SK-N-SH treated with all-trans-retinoic acid at 6 μM for 48 hours (cell line): ENCODE measurements around the gene LYPD6B.

Source experiments
- ATAC-seq: fragments of 200-7000 bp; cut with Tn5 transposase; 3 replicates; pipeline ENCODE4 v1.9.1; 2020; ENCODE audit warnings: mild to moderate bottlenecking, moderate library complexity
- ARNTL ChIP-seq: fragments of 450-650 bp; formaldehyde crosslinking; IDR thresholded peaks from 2 replicates; pipeline ENCODE4 v1.5.0; 2020; ENCODE audit warnings: low read depth, mild to moderate bottlenecking, moderate library complexity, borderline replicate concordance
- CSDC2 ChIP-seq: fragments of 250-450 bp; sonication (Bioruptor Pico); IDR thresholded peaks from 2 replicates; pipeline ENCODE4 v1.5.0; 2020; ENCODE audit warnings: mild to moderate bottlenecking, moderate library complexity
- ESRRG ChIP-seq: fragments of 250-450 bp; sonication (Bioruptor Pico); IDR thresholded peaks from 2 replicates; pipeline ENCODE4 v1.6.1; 2021; ENCODE audit warnings: mild to moderate bottlenecking
- GLIS3 ChIP-seq: fragments of 250-450 bp; sonication (Bioruptor Pico); IDR thresholded peaks from 2 replicates; pipeline ENCODE4 v1.5.0; 2020; ENCODE audit warnings: mild to moderate bottlenecking, moderate library complexity
- ISL1 ChIP-seq: fragments of 250-450 bp; sonication (Bioruptor Pico); IDR thresholded peaks from 2 replicates; pipeline ENCODE4 v2.1.2; 2022; ENCODE audit warnings: mild to moderate bottlenecking, moderate library complexity
- OSR1 ChIP-seq: fragments of 250-450 bp; sonication (Bioruptor Pico); IDR thresholded peaks from 2 replicates; pipeline ENCODE4 v1.8.0; 2022; ENCODE audit warnings: moderate library complexity, mild to moderate bottlenecking, inconsistent platforms
- RARB ChIP-seq: fragments of 250-450 bp; sonication (Bioruptor Pico); IDR thresholded peaks from 2 replicates; pipeline ENCODE4 v1.8.0; 2021; ENCODE audit warnings: mild to moderate bottlenecking, moderate library complexity
- SNAI2 ChIP-seq: fragments of 250-450 bp; sonication (Bioruptor Pico); IDR thresholded peaks from 2 replicates; pipeline ENCODE4 v1.5.0; 2020; ENCODE audit warnings: mild to moderate bottlenecking, moderate library complexity
- TCF4 ChIP-seq: fragments of 250-450 bp; sonication (Bioruptor Pico); IDR thresholded peaks from 2 replicates; pipeline ENCODE4 v1.8.0; 2021; ENCODE audit warnings: mild to moderate bottlenecking, moderate library complexity, borderline replicate concordance
- ZC3H10 ChIP-seq: fragments of 250-450 bp; sonication (Bioruptor Pico); IDR thresholded peaks from 2 replicates; pipeline ENCODE4 v1.5.1; 2021; ENCODE audit warnings: mild to moderate bottlenecking, moderate library complexity
- ZFP3 ChIP-seq: fragments of 250-450 bp; sonication (Bioruptor Pico); IDR thresholded peaks from 2 replicates; pipeline ENCODE4 v1.5.0; 2020; ENCODE audit warnings: mild to moderate bottlenecking, moderate library complexity
- ZFP30 ChIP-seq: fragments of 450-650 bp; formaldehyde crosslinking; IDR thresholded peaks from 2 replicates; pipeline ENCODE4 v1.5.0; 2022; ENCODE audit warnings: mild to moderate bottlenecking, moderate library complexity
- ZNF565 ChIP-seq: fragments of 450-650 bp; formaldehyde crosslinking; conservative IDR thresholded peaks from 2 replicates; pipeline ENCODE4 v1.5.0; 2020; ENCODE audit warnings: low read depth, mild to moderate bottlenecking, moderate library complexity
- ZNF70 ChIP-seq: fragments of 450-650 bp; formaldehyde crosslinking; IDR thresholded peaks from 2 replicates; pipeline ENCODE4 v1.5.0; 2020; ENCODE audit warnings: mild to moderate bottlenecking, moderate library complexity
- ZNF8 ChIP-seq: fragments of 450-650 bp; formaldehyde crosslinking; IDR thresholded peaks from 2 replicates; pipeline ENCODE4 v1.5.0; 2020; ENCODE audit warnings: mild to moderate bottlenecking, moderate library complexity
- TF ChIP-seq, protein P1 (sequence below): fragments of 250-450 bp; sonication (Bioruptor Pico); IDR thresholded peaks from 2 replicates; pipeline ENCODE4 v1.5.1; 2021; ENCODE audit warnings: mild to moderate bottlenecking, moderate library complexity
- TF ChIP-seq, protein P2 (sequence below): fragments of 250-450 bp; sonication (Bioruptor Pico); IDR thresholded peaks from 2 replicates; pipeline ENCODE4 v1.8.0; 2020; ENCODE audit warnings: mild to moderate bottlenecking, moderate library complexity, borderline replicate concordance
- TF ChIP-seq, protein P3 (sequence below): fragments of 250-450 bp; sonication (Bioruptor Pico); IDR thresholded peaks from 2 replicates; pipeline ENCODE4 v1.5.0; 2020; ENCODE audit warnings: mild to moderate bottlenecking, moderate library complexity
- TF ChIP-seq, protein P4 (sequence below): fragments of 250-450 bp; sonication (Bioruptor Pico); IDR thresholded peaks from 2 replicates; pipeline ENCODE4 v1.5.1; 2020; ENCODE audit warnings: low read depth, mild to moderate bottlenecking, moderate library complexity

Gene LYPD6B

DNA sequence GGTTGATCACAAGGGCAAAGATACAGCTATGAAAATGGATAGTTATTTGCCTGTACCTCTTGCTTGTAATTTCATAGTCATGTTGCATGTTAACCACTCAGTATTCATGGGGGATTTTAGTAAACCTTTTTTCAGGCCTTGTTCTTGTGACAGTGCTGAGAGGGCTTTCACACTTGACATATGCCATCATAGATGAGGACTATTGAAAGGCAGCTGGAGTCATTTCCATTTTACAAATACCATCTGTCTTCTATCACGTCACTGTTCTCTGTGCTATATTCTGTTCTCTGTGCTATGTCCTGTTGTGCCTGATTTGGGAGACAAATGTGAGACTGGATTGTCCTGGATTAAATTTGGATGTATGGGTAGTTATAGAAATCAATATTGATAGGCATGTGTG is 131.7 kb downstream of the LYPD6B start (continued):
- no peak for TF ChIP-seq ZNF565 (CRISPR knock-in tag)
- TF ChIP-seq, protein P1, sequence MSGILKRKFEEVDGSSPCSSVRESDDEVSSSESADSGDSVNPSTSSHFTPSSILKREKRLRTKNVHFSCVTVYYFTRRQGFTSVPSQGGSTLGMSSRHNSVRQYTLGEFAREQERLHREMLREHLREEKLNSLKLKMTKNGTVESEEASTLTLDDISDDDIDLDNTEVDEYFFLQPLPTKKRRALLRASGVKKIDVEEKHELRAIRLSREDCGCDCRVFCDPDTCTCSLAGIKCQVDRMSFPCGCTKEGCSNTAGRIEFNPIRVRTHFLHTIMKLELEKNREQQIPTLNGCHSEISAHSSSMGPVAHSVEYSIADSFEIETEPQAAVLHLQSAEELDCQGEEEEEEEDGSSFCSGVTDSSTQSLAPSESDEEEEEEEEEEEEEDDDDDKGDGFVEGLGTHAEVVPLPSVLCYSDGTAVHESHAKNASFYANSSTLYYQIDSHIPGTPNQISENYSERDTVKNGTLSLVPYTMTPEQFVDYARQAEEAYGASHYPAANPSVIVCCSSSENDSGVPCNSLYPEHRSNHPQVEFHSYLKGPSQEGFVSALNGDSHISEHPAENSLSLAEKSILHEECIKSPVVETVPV (CRISPR knock-in tag), result no peak

DNA sequence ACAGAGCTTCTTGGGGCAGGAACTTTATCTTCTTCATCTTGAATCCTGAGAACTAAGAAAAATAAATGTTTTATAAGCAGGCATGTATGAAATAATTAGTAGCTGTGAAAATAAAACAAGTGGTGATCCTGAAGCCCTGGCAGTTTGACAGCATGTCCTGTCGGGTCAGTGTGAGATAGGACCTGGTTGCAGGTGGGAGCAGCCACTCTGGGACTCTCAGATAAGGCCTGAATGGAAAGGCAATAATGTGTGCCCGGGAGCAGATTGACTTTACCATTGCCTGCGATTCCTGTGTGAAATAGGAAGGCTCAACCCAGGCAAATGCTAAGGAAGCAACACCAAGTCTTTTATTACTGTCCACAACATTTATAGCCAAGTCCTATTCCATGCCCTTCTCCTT is 132.4 kb downstream of the LYPD6B start:
- ATAC-seq, result no peak
- no peak for TF ChIP-seq ISL1 (CRISPR knock-in tag)
- TF ChIP-seq ZFP30 (CRISPR knock-in tag), result no peak

DNA sequence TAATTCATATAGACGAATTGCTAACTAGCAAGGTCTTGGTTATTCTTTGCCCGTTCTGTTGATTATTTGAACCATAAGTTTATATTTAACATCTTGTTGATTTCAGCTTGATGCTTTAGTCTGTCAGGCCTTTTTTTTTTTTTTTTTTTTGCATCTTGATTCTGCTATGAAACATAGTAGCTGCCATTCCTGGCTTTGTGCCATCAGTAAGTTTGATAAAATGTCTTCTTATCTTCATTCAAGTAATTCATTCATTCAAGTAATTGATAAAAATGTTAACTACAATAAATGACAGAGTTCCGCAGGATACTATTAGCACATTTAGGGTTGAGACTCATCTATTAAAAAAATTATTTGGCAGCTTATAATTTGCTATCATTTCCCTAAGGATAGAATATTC is 134.7 kb downstream of the LYPD6B start:
- ATAC-seq, result no peak
- TF ChIP-seq RARB (CRISPR knock-in tag) (no peak), ZNF565 (CRISPR knock-in tag) (no peak), SNAI2 (CRISPR knock-in tag) (no peak), GLIS3 (CRISPR knock-in tag) (no peak), ZNF8 (CRISPR knock-in tag) (no peak), ZC3H10 (CRISPR knock-in tag) (no peak), OSR1 (CRISPR knock-in tag) (no peak), ESRRG (no peak), CSDC2 (CRISPR knock-in tag) (no peak), ZNF70 (no peak), ZFP30 (CRISPR knock-in tag) (no peak), ISL1 (CRISPR knock-in tag) (no peak), TCF4 (CRISPR knock-in tag) (no peak)
- TF ChIP-seq, protein P2, sequence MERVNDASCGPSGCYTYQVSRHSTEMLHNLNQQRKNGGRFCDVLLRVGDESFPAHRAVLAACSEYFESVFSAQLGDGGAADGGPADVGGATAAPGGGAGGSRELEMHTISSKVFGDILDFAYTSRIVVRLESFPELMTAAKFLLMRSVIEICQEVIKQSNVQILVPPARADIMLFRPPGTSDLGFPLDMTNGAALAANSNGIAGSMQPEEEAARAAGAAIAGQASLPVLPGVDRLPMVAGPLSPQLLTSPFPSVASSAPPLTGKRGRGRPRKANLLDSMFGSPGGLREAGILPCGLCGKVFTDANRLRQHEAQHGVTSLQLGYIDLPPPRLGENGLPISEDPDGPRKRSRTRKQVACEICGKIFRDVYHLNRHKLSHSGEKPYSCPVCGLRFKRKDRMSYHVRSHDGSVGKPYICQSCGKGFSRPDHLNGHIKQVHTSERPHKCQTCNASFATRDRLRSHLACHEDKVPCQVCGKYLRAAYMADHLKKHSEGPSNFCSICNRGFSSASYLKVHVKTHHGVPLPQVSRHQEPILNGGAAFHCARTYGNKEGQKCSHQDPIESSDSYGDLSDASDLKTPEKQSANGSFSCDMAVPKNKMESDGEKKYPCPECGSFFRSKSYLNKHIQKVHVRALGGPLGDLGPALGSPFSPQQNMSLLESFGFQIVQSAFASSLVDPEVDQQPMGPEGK (CRISPR knock-in tag), result no peak
- TF ChIP-seq, protein P1 (CRISPR knock-in tag), result no peak
- TF ChIP-seq, all 23 proteins: peak for 0

DNA sequence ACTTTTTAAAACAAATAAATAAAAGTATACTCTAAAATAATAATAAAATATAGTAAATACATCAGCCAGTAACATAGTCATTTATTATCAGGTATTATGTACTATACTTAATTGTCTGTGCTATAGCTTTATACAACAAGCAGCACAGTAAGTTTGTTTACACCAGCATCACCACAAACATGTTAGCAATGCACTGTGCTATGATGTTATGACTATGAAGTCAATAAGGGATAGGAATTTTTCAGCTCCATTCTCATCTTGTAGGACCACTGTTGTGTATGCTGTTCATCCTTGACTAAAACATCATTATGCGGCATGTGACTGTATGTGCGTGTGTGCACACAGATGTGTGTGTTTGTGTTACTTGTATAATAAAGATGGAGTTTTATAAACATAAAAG is 137.5 kb downstream of the LYPD6B start:
- no peak for ATAC-seq
- no peak for TF ChIP-seq SNAI2 (CRISPR knock-in tag)
- TF ChIP-seq, all 23 proteins: peak for 0

DNA sequence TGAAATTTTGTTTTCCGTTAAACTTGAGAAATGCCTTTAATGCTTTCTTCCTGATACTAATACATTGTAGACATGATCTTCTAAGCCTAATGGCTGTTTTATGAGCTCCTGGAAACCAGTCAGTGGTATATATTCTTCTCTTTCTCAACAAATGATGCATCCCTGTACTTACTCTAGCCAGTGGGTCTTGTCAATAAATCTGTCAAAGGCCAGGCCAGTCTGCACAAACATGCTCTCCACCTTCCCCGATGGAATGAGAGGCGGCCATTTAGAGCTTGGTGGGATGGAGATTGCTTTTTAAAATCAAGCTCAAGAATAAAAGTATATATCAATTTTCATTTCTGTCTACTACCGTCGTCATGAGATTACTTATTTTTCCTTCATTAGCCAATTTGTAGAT is 140.1 kb downstream of the LYPD6B start:
- ATAC-seq, result no peak
- TF ChIP-seq, protein P2 (CRISPR knock-in tag), result no peak
- TF ChIP-seq, protein P3, sequence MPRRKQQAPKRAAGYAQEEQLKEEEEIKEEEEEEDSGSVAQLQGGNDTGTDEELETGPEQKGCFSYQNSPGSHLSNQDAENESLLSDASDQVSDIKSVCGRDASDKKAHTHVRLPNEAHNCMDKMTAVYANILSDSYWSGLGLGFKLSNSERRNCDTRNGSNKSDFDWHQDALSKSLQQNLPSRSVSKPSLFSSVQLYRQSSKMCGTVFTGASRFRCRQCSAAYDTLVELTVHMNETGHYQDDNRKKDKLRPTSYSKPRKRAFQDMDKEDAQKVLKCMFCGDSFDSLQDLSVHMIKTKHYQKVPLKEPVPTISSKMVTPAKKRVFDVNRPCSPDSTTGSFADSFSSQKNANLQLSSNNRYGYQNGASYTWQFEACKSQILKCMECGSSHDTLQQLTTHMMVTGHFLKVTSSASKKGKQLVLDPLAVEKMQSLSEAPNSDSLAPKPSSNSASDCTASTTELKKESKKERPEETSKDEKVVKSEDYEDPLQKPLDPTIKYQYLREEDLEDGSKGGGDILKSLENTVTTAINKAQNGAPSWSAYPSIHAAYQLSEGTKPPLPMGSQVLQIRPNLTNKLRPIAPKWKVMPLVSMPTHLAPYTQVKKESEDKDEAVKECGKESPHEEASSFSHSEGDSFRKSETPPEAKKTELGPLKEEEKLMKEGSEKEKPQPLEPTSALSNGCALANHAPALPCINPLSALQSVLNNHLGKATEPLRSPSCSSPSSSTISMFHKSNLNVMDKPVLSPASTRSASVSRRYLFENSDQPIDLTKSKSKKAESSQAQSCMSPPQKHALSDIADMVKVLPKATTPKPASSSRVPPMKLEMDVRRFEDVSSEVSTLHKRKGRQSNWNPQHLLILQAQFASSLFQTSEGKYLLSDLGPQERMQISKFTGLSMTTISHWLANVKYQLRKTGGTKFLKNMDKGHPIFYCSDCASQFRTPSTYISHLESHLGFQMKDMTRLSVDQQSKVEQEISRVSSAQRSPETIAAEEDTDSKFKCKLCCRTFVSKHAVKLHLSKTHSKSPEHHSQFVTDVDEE (CRISPR knock-in tag), result no peak
- no peak for TF ChIP-seq ISL1 (CRISPR knock-in tag)
- TF ChIP-seq, protein P4, sequence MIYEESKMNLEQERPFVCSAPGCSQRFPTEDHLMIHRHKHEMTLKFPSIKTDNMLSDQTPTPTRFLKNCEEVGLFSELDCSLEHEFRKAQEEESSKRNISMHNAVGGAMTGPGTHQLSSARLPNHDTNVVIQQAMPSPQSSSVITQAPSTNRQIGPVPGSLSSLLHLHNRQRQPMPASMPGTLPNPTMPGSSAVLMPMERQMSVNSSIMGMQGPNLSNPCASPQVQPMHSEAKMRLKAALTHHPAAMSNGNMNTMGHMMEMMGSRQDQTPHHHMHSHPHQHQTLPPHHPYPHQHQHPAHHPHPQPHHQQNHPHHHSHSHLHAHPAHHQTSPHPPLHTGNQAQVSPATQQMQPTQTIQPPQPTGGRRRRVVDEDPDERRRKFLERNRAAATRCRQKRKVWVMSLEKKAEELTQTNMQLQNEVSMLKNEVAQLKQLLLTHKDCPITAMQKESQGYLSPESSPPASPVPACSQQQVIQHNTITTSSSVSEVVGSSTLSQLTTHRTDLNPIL, result no peak
- TF ChIP-seq OSR1 (CRISPR knock-in tag), result no peak
- TF ChIP-seq SNAI2 (CRISPR knock-in tag), result no peak
- TF ChIP-seq, protein P1 (CRISPR knock-in tag), result no peak
- TF ChIP-seq ZNF8 (CRISPR knock-in tag), result no peak
- no peak for TF ChIP-seq ZC3H10 (CRISPR knock-in tag)
- no peak for TF ChIP-seq CSDC2 (CRISPR knock-in tag)
- no peak for TF ChIP-seq ZFP30 (CRISPR knock-in tag)
- TF ChIP-seq ARNTL, result no peak
- no peak for TF ChIP-seq RARB (CRISPR knock-in tag)
- TF ChIP-seq ZFP3 (CRISPR knock-in tag), result no peak
